Erythroblast (primary cell): ENCODE results near the gene MAU2.

Source experiments
- GATA1 ChIP-seq: IDR thresholded peaks from 2 replicates; pipeline ENCODE4 v1.6.1; 2011; ENCODE audit warnings: low read depth, mild to moderate bottlenecking, control low read depth, low read length, moderate library complexity
- POLR2A ChIP-seq: IDR thresholded peaks from 2 replicates; pipeline ENCODE4 v1.6.1; 2011; ENCODE audit warnings: mild to moderate bottlenecking, low read length

DNA sequence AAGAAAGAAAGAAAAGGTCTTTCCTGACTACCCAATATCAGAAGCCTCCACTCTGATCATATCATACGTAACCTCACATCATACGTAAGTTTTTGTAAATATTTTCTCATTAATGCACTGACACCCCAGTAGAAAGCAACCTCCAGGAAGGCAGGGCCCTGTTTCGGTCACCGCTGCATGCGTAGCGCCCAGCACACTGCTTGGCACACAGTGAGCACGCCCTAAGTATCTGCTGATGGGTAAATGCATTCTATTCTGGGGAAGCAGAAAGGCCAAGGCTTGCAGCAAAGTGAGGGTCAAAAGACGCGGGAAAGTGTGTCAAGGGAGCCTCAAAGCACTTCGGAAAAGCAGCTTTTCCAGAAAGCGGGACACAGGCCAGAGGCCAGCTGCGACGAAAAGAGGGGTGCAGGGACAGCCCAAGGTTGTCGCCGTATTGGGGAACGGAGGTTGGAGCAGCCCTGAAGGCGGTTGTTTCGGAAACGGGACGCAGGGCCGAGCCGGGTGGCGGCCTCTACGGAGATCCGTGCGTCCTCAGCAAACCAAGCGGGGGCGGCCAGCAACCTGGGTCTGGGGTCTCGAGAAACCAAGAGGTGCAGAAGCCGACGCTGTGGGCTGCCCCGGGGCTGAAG, 783 bp upstream of the MAU2 start:
- TF ChIP-seq POLR2A (no peak), GATA1 (no peak)
